Chondrocyte (in vitro differentiated cells): ENCODE measurements around the gene DEGS2. TPM values are rescaled to one million over a fixed set of nuclear protein-coding genes. Genes with fewer than 3 reads are reported as not detected.

ENCODE experiments used
- DNase-seq: peaks from one replicate; pipeline ENCODE4 v3.0.0; 2021; ENCODE audit warnings: mixed read lengths, low spot score
- H3K27ac Mint-ChIP-seq: one replicate; pipeline ENCODE4 v1.8.0; 2021; ENCODE audit warnings: mild to moderate bottlenecking, moderate library complexity, mixed read lengths; ENCODE audit not compliant: unreplicated experiment
- H3K27me3 Mint-ChIP-seq: 2 replicates; pipeline ENCODE4 v1.8.0; 2021; ENCODE audit warnings: low read depth, mixed read lengths
- H3K36me3 Mint-ChIP-seq: 2 replicates; pipeline ENCODE4 v1.8.0; 2021; ENCODE audit warnings: low read depth, mixed read lengths
- H3K4me1 Mint-ChIP-seq: 2 replicates; pipeline ENCODE4 v1.8.0; 2021; ENCODE audit warnings: low read depth, mild to moderate bottlenecking, mixed read lengths
- H3K4me3 Mint-ChIP-seq: one replicate; pipeline ENCODE4 v1.8.0; 2021; ENCODE audit warnings: mild to moderate bottlenecking, moderate library complexity, mixed read lengths; ENCODE audit not compliant: unreplicated experiment
- H3K9me3 Mint-ChIP-seq: 2 replicates; pipeline ENCODE4 v1.8.0; 2021; ENCODE audit warnings: low read depth, mixed read lengths
- CTCF ChIP-seq: fragments of 200-600 bp; sonication (generic); IDR thresholded peaks from 2 replicates; pipeline ENCODE4 v1.5.0; 2021; ENCODE audit warnings: antibody characterized with exemption, mild to moderate bottlenecking, moderate library complexity
- microRNA-seq: library from miRNA; unstranded; fragments of <30 nt; microRNA quantifications from one replicate; pipeline ENCODE4 v1.2.0, GENCODE V29; 2020; ENCODE audit warnings: borderline number of aligned reads
- total RNA-seq: library from RNA; stranded (reverse); gene quantifications from 3 replicates; pipeline ENCODE4 v1.2.1, GENCODE V29; 2021

The DEGS2 gene
- total RNA-seq, 1 donor from 2014 or later, result 0.17 TPM

GRCh38 chr14:100098171-100098570 lies 61.3 kb downstream of the DEGS2 start:
- Mint-ChIP-seq H3K27me3 (no peaks in the 10 kb centered on the region), H3K4me3 (no peak overlapping the region), H3K27ac (peak overlapping the region; percentile 46), H3K36me3 (peaks cover 4% of the 10 kb centered on the region), H3K4me1 (peaks cover 48% of the 10 kb centered on the region), H3K9me3 (no peaks in the 10 kb centered on the region)
- DNase-seq, result no peak
- TF ChIP-seq CTCF, result no peak

GRCh38 chr14:100096656-100097055 lies 62.8 kb downstream of the DEGS2 start:
- TF ChIP-seq CTCF, result no peak
- Mint-ChIP-seq H3K4me3 (no peak overlapping the region), H3K36me3 (peaks cover 4% of the 10 kb centered on the region), H3K9me3 (no peaks in the 10 kb centered on the region), H3K27me3 (no peaks in the 10 kb centered on the region), H3K27ac (peak overlapping the region; percentile 60), H3K4me1 (peaks cover 36% of the 10 kb centered on the region)
- DNase-seq, result no peak

Small RNA genes within 50 kb of the gene (microRNA-seq; reads per million reads assigned to microRNA genes)
- gene MIR151B, result 48.2 reads per million, percentile 50 among the genes with 10 or more reads in this experiment
- gene MIR342, result 1,515 reads per million, percentile 82 among the genes with 10 or more reads in this experiment

Other genes with a start within 250 kb of the DEGS2 start
- gene EVL, start 94.2 kb downstream of the DEGS2 start, total RNA-seq, result 98.9 to 112 TPM (median 104 TPM) in 3 replicates
- gene YY1, start 79.5 kb upstream of the DEGS2 start, total RNA-seq, result 69.8 to 72.8 TPM (median 70.0 TPM) in 3 replicates
- gene SLC25A29, start 146.8 kb upstream of the DEGS2 start, total RNA-seq, result 22.2 to 29.3 TPM (median 26.6 TPM) in 3 replicates
- not detected in 3 replicates for gene SLC25A47, start 163.7 kb upstream of the DEGS2 start, total RNA-seq
- 11.4 to 15.7 TPM (median 14.5 TPM) in 3 replicates for gene WDR25, start 216.8 kb upstream of the DEGS2 start, total RNA-seq